NCI-H1105 treated with DMSO at 0.1 percent for 48 hours (cell line): ENCODE data around the gene ACCS.

Experiments used
- DNase-seq: peaks from one replicate; lab custom pipeline; 2025; lab: John Stamatoyannopoulos, UW

ACCS gene

DNA sequence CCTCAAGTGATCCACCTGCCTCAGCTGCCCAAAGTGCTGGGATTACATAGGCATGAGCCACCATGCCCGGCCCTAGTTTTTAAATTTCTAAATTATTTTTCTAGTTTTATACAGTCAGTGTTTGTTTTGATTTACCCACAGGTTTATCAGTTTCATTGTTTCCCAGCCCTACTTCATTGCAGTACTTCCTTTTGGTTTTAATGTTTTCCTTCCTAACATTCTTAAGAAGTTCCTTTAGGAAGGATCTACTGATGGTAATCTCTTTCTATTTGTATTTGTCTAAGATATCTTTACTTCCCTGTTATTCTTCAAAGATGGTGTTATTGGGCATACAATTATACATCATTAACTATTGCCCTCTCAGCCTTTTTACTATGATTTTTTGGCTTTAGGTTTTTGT is 24.5 kb downstream of the ACCS start:
- DNase-seq: no peak

GRCh38 chr11:44094260-44094868 is 28.3 kb downstream of the ACCS start:
- peak; percentile 82 for DNase-seq

GRCh38 chr11:44095506-44096359 is 29.7 kb downstream of the ACCS start, which contains the start of gene EXT2:
EXT2 (plus strand) TSS chr11:44095678; CDS start chr11:44107713, 12,035 bp downstream.
- DNase-seq: peak; percentile 82

- no peak for DNase-seq
These were observed 30.5 kb downstream of the ACCS start for GRCh38 chr11:44096360-44097185.

DNA sequence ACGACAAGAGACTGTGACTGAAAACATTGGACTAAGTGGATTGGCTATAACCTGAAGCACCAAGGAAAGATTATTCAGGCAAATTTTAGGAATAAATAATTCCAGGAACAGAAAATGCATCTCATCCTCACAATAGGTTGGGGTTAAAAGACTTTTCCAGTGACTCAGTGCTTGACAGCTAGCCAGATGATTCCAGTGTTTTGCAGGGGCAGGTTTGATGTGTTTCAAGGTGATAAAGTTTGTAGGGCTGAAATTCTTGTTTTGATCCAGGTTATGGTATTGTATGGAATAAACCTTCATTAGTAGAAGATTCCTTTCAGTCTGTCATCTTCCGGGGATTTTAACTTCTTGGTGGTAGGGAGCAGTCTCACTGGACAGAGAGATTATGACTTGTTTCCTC is 31.8 kb downstream of the ACCS start:
- DNase-seq: no peak

GRCh38 chr11:44101098-44101497 is 35.0 kb downstream of the ACCS start:
- DNase-seq: no peak

- no peak for DNase-seq
These were observed 38.6 kb downstream of the ACCS start for GRCh38 chr11:44104481-44105294.

DNA sequence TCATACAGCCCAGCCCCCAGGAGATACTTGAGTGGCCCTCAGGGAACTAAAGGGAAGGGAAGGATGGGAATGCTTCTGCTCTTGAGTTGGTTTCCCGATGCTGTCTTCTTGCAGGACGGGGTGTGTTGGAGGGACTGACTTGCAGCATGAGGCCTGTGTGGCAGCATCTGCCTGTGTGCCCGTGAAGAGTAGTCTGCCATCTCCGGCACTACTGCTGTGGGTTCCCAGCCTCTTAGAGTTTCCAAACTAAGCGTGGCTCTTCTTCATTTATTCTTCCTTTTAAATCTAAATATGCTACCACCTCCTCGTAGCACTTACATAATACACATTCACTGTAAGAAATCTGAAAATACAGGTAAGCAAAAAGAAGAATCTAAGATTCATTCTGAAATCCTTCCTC is 42.2 kb downstream of the ACCS start:
- no peak for DNase-seq

GRCh38 chr11:44110231-44110679 is 44.2 kb downstream of the ACCS start:
- peak; percentile 56 for DNase-seq

GRCh38 chr11:44112091-44112821 is 46.2 kb downstream of the ACCS start:
- DNase-seq: peak; percentile 86

DNA sequence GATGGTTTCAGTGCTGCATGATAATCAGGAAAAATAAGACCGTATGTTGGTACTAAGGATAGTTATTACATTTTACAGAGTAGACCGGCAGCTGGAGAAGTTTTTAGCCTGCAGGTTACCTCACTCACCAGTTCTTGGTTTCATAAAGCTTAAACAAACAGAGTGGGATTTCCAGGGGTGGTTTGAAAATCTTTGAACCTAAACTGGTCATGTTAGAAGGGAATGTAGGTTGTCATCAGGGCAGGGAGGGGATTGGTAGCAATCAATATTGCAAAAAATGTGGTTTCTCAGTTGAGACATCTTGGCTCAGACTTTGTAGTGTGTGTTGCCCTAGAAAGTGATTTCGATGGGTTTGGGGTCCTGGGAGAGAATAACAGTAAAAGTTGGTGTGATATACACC is 46.9 kb downstream of the ACCS start:
- DNase-seq: no peak

- DNase-seq: no peak
These were observed 47.5 kb downstream of the ACCS start for GRCh38 chr11:44113572-44113971.

DNA sequence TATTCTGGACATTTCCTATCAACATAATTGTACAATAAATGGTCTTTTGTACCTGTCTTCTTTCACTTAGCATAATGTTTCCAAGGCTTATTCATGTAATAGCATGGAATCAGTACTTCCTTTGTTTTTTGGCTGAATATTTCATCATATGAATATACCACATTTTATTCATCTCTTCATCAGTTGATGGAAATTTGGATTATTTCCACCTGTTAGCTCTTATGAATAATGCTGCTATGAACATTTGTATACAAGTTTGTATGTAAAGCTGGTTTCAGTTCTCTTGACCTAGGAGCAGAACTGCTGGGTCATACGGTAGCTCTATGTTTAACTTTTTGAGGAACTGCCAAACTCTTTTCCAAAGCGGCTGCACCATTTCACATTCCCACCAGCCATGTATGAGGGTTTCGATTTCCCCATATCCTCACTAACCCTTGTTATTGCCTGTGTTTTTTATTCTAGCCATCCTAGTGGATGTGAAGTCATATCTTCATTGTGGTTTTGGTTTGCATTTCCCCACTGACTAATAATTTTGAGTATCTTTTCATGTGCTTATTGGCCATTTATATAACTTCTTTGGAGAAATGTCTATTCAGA is 50.3 kb downstream of the ACCS start:
- DNase-seq: no peak

GRCh38 chr11:44120169-44120568 is 54.1 kb downstream of the ACCS start:
- no peak for DNase-seq

- DNase-seq: no peak
These were observed 59.5 kb downstream of the ACCS start for GRCh38 chr11:44125598-44125997.

DNA sequence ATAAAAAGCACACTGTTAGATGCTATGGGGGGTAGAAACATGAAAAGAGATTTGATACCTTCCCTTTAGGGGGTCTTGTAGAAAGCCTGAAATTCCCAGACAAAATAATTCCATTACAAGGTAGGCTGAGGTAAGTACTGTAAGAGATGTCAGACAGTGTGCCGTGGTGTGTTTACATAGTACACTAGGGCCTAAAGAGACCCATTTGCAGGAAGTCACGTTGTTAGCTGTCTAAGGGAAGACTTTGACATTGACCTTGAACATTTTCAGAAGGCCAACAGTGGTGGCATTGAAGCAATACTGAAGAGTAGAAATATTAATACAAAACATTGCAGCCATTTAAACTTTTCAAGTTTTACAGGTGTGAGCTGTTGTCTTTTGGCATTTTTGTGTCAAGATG is 60.2 kb downstream of the ACCS start:
- DNase-seq: no peak

DNA sequence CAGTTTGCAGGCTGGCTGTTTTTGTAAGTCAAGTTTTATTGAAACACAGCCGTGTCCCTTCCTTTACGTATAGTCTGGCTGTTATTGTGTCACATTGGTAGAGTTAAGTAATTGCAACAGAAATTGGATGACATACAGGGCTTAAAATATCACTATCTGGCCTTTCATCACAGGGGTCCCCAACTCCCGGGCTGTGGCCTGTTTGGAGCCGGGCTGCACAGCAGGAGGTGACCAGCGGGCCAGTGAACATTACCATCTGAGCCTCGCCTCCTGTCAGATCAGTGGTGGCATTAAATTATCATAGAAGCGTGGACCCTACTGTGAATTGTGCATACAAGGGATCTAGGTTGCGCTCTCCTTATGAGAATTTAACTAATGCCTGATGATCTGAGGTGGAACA is 61.1 kb downstream of the ACCS start:
- DNase-seq: no peak

DNA sequence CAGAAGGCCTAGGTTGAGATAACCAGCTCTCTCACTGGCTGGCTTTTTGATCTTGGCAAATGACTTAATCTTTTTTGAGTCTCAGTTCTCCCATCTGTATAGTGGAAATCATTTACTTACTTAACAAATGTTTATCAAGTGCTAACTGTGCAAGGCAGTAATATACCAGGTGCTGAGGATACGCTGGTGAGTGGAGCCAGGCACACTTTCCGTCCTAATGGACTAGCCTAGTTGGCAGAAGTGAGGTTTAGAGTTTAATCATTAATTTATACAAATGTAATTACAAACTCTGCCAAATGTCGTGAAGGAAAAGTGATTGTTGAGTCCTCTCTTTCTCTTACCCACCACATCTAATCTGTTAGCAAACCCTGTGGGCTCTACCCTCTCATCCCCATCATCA is 62.7 kb downstream of the ACCS start:
- DNase-seq: no peak

DNA sequence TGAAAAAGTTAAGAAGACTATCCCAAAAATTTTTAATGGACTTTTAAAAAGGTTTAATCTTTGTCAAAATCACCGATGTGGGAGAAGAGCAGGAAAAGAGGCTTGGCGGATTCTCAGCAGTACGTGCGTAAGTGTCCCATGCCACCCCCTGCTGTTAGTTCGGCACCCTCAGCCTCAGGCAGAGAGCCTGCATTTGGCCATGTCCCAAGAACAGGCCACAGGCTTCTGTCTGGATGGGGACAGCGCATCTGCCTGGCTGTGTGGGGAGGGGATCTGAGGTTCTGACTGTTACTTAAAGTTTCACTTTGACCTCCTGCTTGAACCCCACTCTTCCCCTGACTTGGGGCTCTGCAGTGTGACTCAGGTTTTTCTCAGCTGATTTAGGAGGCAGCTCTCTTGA is 64.7 kb downstream of the ACCS start:
- no peak for DNase-seq

DNA sequence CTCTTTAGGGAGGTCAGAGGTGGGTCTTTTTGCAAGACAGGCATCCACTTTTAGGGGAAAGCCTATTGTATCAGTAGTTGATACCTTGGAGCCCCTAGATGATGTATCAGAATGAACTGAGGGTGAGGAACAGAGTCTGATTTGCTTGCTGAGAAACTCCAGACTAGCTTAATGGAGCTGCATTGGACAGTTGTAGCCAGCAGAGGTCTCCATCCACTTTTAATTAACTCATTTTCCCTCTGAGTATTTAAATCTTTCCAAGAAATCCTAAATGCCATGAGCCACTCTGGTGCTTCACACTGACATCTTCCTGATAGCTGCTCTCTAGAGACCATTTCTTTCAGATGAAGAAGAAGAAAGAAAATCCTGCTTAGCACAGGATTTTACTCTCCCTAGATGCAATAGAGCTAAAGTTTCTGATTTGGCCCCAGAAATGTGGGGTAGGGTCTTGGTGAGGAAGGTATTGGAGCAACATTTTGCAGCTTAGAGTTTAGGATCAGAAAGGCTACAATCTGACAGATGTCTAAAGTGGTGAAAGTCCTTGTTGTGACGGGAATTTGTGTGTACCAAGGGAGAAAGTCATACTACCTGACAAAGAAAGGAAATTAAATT is 67.4 kb downstream of the ACCS start:
- DNase-seq: peak; percentile 20
